ENCODE results near the gene GFI1B.
"Not testable (repeated sequence)": the region's sequence is repeated elsewhere in the genome, so short reads cannot be mapped to it uniquely, and the experiment has no call there.

DNA sequence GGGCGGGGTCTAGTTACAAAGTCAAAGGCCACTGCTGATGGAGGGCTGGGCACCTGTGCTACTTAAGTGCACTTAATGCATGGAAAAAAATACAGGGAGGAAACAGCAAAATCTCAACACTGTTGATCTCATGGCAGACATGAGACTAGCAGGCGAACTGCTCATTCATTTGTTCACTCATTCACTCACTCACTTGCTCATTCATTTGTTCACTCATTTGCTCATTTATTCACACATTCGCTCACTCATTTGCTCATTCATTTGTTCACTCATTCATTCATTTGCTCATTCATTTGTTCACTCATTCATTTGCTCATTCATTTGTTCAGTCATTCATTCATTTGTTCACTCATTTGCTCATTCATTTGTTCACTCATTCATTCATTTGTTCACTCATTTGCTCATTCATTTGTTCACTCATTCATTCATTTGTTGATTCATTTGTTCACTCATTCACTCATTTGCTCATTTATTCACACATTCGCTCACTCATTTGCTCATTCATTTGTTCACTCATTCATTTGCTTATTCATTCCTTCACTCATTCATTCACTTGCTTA is 11.6 kb downstream of the GFI1B start:
- TF ChIP-seq, protein P1, sequence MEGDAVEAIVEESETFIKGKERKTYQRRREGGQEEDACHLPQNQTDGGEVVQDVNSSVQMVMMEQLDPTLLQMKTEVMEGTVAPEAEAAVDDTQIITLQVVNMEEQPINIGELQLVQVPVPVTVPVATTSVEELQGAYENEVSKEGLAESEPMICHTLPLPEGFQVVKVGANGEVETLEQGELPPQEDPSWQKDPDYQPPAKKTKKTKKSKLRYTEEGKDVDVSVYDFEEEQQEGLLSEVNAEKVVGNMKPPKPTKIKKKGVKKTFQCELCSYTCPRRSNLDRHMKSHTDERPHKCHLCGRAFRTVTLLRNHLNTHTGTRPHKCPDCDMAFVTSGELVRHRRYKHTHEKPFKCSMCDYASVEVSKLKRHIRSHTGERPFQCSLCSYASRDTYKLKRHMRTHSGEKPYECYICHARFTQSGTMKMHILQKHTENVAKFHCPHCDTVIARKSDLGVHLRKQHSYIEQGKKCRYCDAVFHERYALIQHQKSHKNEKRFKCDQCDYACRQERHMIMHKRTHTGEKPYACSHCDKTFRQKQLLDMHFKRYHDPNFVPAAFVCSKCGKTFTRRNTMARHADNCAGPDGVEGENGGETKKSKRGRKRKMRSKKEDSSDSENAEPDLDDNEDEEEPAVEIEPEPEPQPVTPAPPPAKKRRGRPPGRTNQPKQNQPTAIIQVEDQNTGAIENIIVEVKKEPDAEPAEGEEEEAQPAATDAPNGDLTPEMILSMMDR (IDR thresholded peaks at IDR 0.05 in 4 of 5, conservative IDR thresholded peaks at IDR 0.05 in 1 of 5) = not testable (repeated sequence)
- not testable (repeated sequence) for TF ChIP-seq POLR2A (IDR thresholded peaks at IDR 0.05)
